NCI-H146 (cell line): ENCODE measurements around the gene PAPSS1.
A peak's percentile ranks its signal among the peaks of the same experiment; 100 is the strongest.
"Not testable (repeated sequence)": the region's sequence is repeated elsewhere in the genome, so short reads cannot be mapped to it uniquely, and the experiment has no call there.

Experiments
- DNase-seq: peaks from one replicate; lab custom pipeline; 2025; lab: John Stamatoyannopoulos, UW

The PAPSS1 gene

GRCh38 chr4:107726131-107726925 is 6.3 kb upstream of the PAPSS1 start:
- not testable (repeated sequence) for DNase-seq

DNA sequence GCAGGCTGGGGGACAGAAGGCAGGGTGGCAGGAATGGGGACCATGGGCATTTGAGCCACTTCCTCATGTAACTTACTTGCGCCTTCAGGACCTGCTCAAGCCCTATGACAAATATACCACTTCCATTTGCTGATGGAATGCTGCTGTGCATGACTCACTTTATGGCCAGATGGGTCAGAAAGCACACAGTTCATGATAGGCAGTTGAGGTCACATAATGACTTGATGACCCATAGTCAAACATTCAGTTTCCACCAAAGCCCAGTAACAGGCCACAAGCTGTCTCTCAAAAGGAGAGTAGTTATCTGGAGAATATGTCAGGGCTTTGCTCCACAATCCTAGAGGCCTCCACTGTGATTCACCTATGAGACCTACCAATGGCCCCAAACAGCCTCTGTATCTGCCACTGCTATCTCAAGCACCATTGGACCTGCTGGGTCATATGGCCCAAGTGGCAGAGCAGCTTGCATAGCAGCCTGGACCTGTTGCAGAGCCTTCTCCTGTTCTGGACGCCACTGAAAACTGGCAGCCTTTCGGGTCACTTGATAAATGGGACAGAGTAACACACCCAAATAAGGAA is 5.3 kb upstream of the PAPSS1 start:
- no peak for DNase-seq

DNA sequence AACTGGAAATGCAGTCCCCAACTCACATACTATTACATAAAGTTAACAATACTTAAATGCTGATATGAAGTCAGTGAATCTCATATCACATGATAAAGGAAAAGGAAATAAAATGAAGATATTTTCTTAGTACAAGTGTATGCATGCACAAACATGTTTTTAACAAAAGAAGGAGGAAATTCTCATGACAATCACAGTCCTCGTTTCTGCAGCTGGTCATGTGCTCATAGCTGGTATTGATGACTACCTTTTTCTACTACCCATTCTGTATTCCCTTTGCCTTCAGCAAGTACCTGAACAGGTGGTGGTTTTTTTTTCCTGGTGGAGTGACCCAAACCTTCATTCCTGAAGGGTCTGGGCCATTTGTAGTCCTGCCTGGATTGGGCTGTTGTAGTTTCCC is 3.3 kb upstream of the PAPSS1 start:
- not testable (repeated sequence) for DNase-seq

DNA sequence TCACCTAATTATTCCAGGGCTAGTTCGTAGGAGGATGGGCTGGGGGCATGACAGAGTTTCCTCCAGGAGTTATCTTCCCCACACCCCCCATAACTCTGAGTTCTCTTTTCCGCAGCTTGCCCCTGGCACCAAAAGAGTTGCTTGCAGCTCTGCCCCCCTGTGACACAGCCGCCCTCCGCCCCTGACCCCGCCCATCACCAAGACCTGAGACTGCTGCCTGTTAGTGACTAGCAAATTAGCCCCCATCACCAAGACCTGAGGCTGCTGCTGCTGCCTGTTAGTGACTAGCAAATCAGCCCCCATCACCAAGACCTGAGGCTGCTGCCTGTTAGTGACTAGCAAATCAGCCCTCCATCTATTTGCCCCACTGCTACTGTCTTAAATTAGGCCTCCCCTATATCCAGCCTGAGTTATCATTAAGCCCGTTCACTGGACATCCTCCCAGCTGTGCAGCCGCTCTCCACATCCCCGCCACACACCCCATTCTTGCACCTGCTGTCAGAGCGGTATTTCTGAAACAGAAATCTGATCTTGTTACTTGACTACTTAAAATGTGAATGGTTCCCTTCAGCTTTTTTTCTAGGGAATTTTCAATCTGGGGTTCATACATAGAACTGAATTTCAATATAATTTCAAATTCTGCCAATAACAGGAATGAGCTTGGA is 1.5 kb upstream of the PAPSS1 start:
- peak; percentile 62 for DNase-seq

GRCh38 chr4:107719207-107719921 is 670 bp downstream of the PAPSS1 start:
- peak; percentile 20 for DNase-seq

GRCh38 chr4:107718351-107718965 is 1.6 kb downstream of the PAPSS1 start:
- DNase-seq, result no peak

- DNase-seq, result no peak
Observed at GRCh38 chr4:107714256-107714655, 5.8 kb downstream of the PAPSS1 start.

DNA sequence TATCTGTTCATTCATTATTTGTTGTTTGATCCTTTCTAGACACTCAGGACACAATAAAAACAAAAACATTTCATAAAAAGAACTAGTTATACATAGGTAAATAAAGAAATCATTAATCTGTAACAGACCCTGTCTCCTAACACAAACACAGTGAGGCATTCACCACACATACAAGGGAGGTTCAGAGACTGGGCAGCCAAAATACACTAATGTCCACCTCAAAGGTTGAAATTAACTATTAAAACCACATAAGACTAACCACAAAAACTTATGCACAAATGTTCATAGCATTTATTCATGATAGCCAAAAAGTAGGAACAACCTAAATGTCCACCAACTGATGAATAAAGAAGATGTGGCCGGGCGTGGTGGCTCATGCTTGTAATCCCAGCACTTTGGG is 7.8 kb downstream of the PAPSS1 start:
- no peak for DNase-seq

DNA sequence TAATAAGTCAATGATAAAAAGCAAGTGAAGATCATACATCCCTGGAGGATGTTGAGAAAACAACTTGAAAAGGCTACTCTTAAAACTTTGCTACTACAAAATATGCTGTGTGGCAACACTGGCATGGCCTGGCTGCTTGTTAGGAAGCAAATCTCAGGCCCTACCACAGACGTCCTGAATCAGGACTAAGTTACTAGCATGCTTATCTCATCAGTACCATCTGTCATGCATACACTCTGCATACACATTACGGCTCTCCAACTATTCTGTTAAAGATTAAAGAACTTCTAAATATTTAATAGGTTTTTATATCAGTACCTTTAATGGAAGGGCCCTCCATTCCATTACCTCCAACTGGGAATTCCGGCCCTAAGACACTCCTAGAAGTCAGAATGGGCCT is 8.2 kb downstream of the PAPSS1 start:
- no peak for DNase-seq

- DNase-seq, result no peak
Observed at GRCh38 chr4:107710493-107711459, 9.3 kb downstream of the PAPSS1 start.

- DNase-seq, result no peak
Observed at GRCh38 chr4:107709916-107710315, 10.1 kb downstream of the PAPSS1 start.

GRCh38 chr4:107708225-107708624 is 11.8 kb downstream of the PAPSS1 start:
- no peak for DNase-seq

- DNase-seq, result no peak
Observed at GRCh38 chr4:107705742-107706556, 14.1 kb downstream of the PAPSS1 start.

GRCh38 chr4:107701565-107701964 is 18.5 kb downstream of the PAPSS1 start:
- DNase-seq, result no peak

GRCh38 chr4:107699466-107700206 is 20.4 kb downstream of the PAPSS1 start:
- DNase-seq, result no peak

DNA sequence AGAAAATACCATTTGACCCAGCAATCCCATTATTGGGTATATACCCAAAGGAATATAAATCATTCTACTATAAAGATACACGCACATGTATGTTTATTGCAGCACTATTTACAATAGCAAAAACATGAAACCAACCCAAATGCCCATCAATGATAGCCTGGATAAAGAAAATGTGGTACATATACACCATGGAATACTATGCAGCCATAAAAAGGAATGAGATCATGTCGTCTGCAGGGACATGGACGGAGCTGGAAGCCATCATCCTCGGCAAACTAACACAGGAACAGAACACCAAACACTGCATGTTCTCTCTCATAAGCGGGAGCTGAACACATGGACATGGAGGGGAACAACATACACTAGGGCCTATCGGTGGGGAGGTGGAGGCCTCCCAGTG is 23.8 kb downstream of the PAPSS1 start:
- not testable (repeated sequence) for DNase-seq

GRCh38 chr4:107693132-107693531 is 26.9 kb downstream of the PAPSS1 start:
- no peak for DNase-seq

- no peak for DNase-seq
Observed at GRCh38 chr4:107692202-107692601, 27.8 kb downstream of the PAPSS1 start.

DNA sequence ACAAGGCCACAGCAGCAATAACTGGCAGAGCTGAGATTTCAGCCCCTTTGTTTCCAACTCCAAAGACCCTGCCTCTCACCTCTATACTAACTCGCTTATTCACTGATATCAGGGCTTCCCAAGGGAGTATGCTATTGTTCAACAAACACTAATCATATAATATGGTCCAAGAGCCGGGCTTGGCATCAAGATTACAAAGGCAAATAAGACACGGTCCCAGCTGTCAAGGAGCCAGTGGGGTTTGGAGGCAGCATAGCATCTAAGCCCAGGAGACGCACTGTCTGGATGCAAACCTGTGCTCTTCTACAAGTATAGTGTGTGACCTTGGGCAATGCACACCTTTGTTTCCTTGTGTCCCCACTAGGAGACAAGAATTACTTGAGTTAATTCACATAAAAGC is 28.7 kb downstream of the PAPSS1 start:
- DNase-seq, result no peak
